ENCODE results near the gene MAST4.

MAST4 gene

GRCh38 chr5:66839636-66840185 is 243.5 kb downstream of the MAST4 start:
- no peak for TF ChIP-seq CTCF (IDR thresholded peaks at IDR 0.05; ENCODE audit: insufficient read depth, low read depth, low read length, missing control alignments)
- DNase-seq (ENCODE audit: low read depth): no peak
- no peak overlapping the region for H3K4me3 ChIP-seq (ENCODE audit: low read depth, low read length)

- DNase-seq (ENCODE audit: low read depth): peak; percentile 85
Measured at GRCh38 chr5:66840511-66841013, 244.4 kb downstream of the MAST4 start.

GRCh38 chr5:66841264-66841663 is 245.1 kb downstream of the MAST4 start:
- no peak for TF ChIP-seq CTCF (IDR thresholded peaks at IDR 0.05; ENCODE audit: insufficient read depth, low read depth, low read length, missing control alignments)
- no peak for DNase-seq (ENCODE audit: low read depth)
- no peak overlapping the region for H3K4me3 ChIP-seq (ENCODE audit: low read depth, low read length)

More at GRCh38 chr5:66840511-66841013, 244.4 kb downstream of the MAST4 start:
- TF ChIP-seq CTCF (IDR thresholded peaks at IDR 0.05; ENCODE audit: insufficient read depth, low read depth, low read length, missing control alignments): no peak
- no peak overlapping the region for H3K4me3 ChIP-seq (ENCODE audit: low read depth, low read length)

GRCh38 chr5:66842540-66842939 is 246.3 kb downstream of the MAST4 start:
- TF ChIP-seq CTCF (IDR thresholded peaks at IDR 0.05; ENCODE audit: insufficient read depth, low read depth, low read length, missing control alignments): no peak
- DNase-seq (ENCODE audit: low read depth): no peak
- no peak overlapping the region for H3K4me3 ChIP-seq (ENCODE audit: low read depth, low read length)

- H3K4me3 ChIP-seq (ENCODE audit: low read depth, low read length): no peak overlapping the region
- TF ChIP-seq CTCF (IDR thresholded peaks at IDR 0.05; ENCODE audit: insufficient read depth, low read depth, low read length, missing control alignments): no peak
- no peak for DNase-seq (ENCODE audit: low read depth)
Measured at GRCh38 chr5:66843065-66843464, 246.9 kb downstream of the MAST4 start.

- no peak for DNase-seq (ENCODE audit: low read depth)
- no peak overlapping the region for H3K4me3 ChIP-seq (ENCODE audit: low read depth, low read length)
- TF ChIP-seq CTCF (IDR thresholded peaks at IDR 0.05; ENCODE audit: insufficient read depth, low read depth, low read length, missing control alignments): no peak
Measured at GRCh38 chr5:66848749-66849641, 252.8 kb downstream of the MAST4 start.

Data from GM12865 (cell line).